ENCODE results near the gene PLEKHO2. TPM values are rescaled to one million over a fixed set of nuclear protein-coding genes. Genes with fewer than 3 reads are reported as not detected.
A peak's percentile ranks its signal among the peaks of the same experiment; 100 is the strongest.
"Not testable (repeated sequence)": the region's sequence is repeated elsewhere in the genome, so short reads cannot be mapped to it uniquely, and the experiment has no call there.

PLEKHO2 gene
- polyA plus RNA-seq (2013, experiment 1 of 2) = 13.6 TPM
- polyA plus RNA-seq (2013, experiment 2 of 2) = 13.0 TPM

GRCh38 chr15:64841344-64842095, at the start of gene PLEKHO2:
Gene PLEKHO2 (plus strand): TSS chr15:64841915. CDS start chr15:64842017, 102 bp downstream.
- H3K36me3 ChIP-seq (ENCODE audit: insufficient read depth, low read length) = 0 out of 2 replicates have a peak, but pooled peaks cover under 1% of the 10 kb centered on the region
- H3K27ac ChIP-seq (ENCODE audit: low read depth, low read length) = peak within 1 kb of the TSS; percentile 92
- peaks cover 21% of the 10 kb centered on the region; the same call in 1 of the 2 replicates for H3K4me1 ChIP-seq (ENCODE audit: insufficient read depth, low read length)
- H3K9me3 ChIP-seq (ENCODE audit: insufficient read depth, low read depth, low read length) = no peaks in the 10 kb centered on the region
- H3K27me3 ChIP-seq (ENCODE audit: insufficient read depth, low read length) = no peaks in the 10 kb centered on the region
- under 1% methylated on average over 67 of the region's 75 CpGs for WGBS
- H3K4me3 ChIP-seq (ENCODE audit: low read length) = peak within 1 kb of the TSS; percentile 75
- H3K9ac ChIP-seq (ENCODE audit: low read depth, low read length) = peak within 1 kb of the TSS; percentile 72

GRCh38 chr15:64792282-64792681, 49.4 kb upstream of the PLEKHO2 start:
- H3K27ac ChIP-seq (ENCODE audit: low read depth, low read length) = no peak overlapping the region
- no peak overlapping the region for H3K4me3 ChIP-seq (ENCODE audit: low read length)
- H3K9me3 ChIP-seq (ENCODE audit: insufficient read depth, low read depth, low read length) = no peaks in the 10 kb centered on the region
- no peak overlapping the region for H3K9ac ChIP-seq (ENCODE audit: low read depth, low read length)
- H3K27me3 ChIP-seq (ENCODE audit: insufficient read depth, low read length) = no peaks in the 10 kb centered on the region
- 100% methylated on average over 2 of the region's 3 CpGs for WGBS
- no peaks in the 10 kb centered on the region for H3K36me3 ChIP-seq (ENCODE audit: insufficient read depth, low read length)
- no peaks in the 10 kb centered on the region for H3K4me1 ChIP-seq (ENCODE audit: insufficient read depth, low read length)

GRCh38 chr15:64795299-64795698, 46.4 kb upstream of the PLEKHO2 start:
- H3K4me1 ChIP-seq (ENCODE audit: insufficient read depth, low read length); H3K9me3 ChIP-seq (ENCODE audit: insufficient read depth, low read depth, low read length); H3K27me3 ChIP-seq (ENCODE audit: insufficient read depth, low read length); H3K9ac ChIP-seq (ENCODE audit: low read depth, low read length); H3K27ac ChIP-seq (ENCODE audit: low read depth, low read length); H3K4me3 ChIP-seq (ENCODE audit: low read length); H3K36me3 ChIP-seq (ENCODE audit: insufficient read depth, low read length): not testable (repeated sequence)
- WGBS = 94% methylated on average over 7 of the region's 7 CpGs

- 94% methylated on average over 9 of the region's 9 CpGs for WGBS
- not testable (repeated sequence) for H3K27ac ChIP-seq (ENCODE audit: low read depth, low read length); H3K4me1 ChIP-seq (ENCODE audit: insufficient read depth, low read length)
Measured at GRCh38 chr15:64795921-64796320, 45.8 kb upstream of the PLEKHO2 start.

GRCh38 chr15:64798905-64799304, 42.8 kb upstream of the PLEKHO2 start:
- not testable (repeated sequence) for H3K4me3 ChIP-seq (ENCODE audit: low read length)

More at GRCh38 chr15:64795921-64796320, 45.8 kb upstream of the PLEKHO2 start:
- not testable (repeated sequence) for H3K4me3 ChIP-seq (ENCODE audit: low read length); H3K27me3 ChIP-seq (ENCODE audit: insufficient read depth, low read length); H3K9ac ChIP-seq (ENCODE audit: low read depth, low read length); H3K36me3 ChIP-seq (ENCODE audit: insufficient read depth, low read length); H3K9me3 ChIP-seq (ENCODE audit: insufficient read depth, low read depth, low read length)

GRCh38 chr15:64800476-64800875, 41.2 kb upstream of the PLEKHO2 start:
- 0 out of 2 replicates have a peak, but pooled peaks cover 4% of the 10 kb centered on the region for H3K4me1 ChIP-seq (ENCODE audit: insufficient read depth, low read length)
- H3K36me3 ChIP-seq (ENCODE audit: insufficient read depth, low read length) = no peaks in the 10 kb centered on the region
- no peak overlapping the region for H3K4me3 ChIP-seq (ENCODE audit: low read length)
- no peak overlapping the region for H3K9ac ChIP-seq (ENCODE audit: low read depth, low read length)
- no peak overlapping the region for H3K27ac ChIP-seq (ENCODE audit: low read depth, low read length)
- H3K27me3 ChIP-seq (ENCODE audit: insufficient read depth, low read length) = no peaks in the 10 kb centered on the region
- 95% methylated on average over 2 of the region's 2 CpGs for WGBS
- H3K9me3 ChIP-seq (ENCODE audit: insufficient read depth, low read depth, low read length) = no peaks in the 10 kb centered on the region

More at GRCh38 chr15:64798905-64799304, 42.8 kb upstream of the PLEKHO2 start:
- WGBS = 96% methylated on average over 22 of the region's 29 CpGs
- H3K36me3 ChIP-seq (ENCODE audit: insufficient read depth, low read length); H3K4me1 ChIP-seq (ENCODE audit: insufficient read depth, low read length); H3K27ac ChIP-seq (ENCODE audit: low read depth, low read length); H3K9me3 ChIP-seq (ENCODE audit: insufficient read depth, low read depth, low read length); H3K9ac ChIP-seq (ENCODE audit: low read depth, low read length); H3K27me3 ChIP-seq (ENCODE audit: insufficient read depth, low read length): not testable (repeated sequence)

- Histone ChIP-seq H3K9ac (ENCODE audit: low read depth, low read length) (no peak overlapping the region), H3K4me1 (ENCODE audit: insufficient read depth, low read length) (peaks cover 20% of the 10 kb centered on the region), H3K9me3 (ENCODE audit: insufficient read depth, low read depth, low read length) (no peaks in the 10 kb centered on the region), H3K36me3 (ENCODE audit: insufficient read depth, low read length) (no peaks in the 10 kb centered on the region), H3K27me3 (ENCODE audit: insufficient read depth, low read length) (no peaks in the 10 kb centered on the region), H3K4me3 (ENCODE audit: low read length) (no peak overlapping the region), H3K27ac (ENCODE audit: low read depth, low read length) (no peak overlapping the region)
- WGBS = 100% methylated on average over 1 of the region's 1 CpG
Measured at GRCh38 chr15:64803526-64803925, 38.2 kb upstream of the PLEKHO2 start.

GRCh38 chr15:64804619-64805018, 37.1 kb upstream of the PLEKHO2 start:
- 48% methylated on average over 2 of the region's 2 CpGs for WGBS

GRCh38 chr15:64806509-64806908, 35.2 kb upstream of the PLEKHO2 start:
- Histone ChIP-seq H3K9ac (ENCODE audit: low read depth, low read length) (peak overlapping the region; percentile 88; the same call in 1 of the 2 replicates), H3K4me1 (ENCODE audit: insufficient read depth, low read length) (peaks cover 43% of the 10 kb centered on the region), H3K4me3 (ENCODE audit: low read length) (no peak overlapping the region), H3K27me3 (ENCODE audit: insufficient read depth, low read length) (no peaks in the 10 kb centered on the region), H3K27ac (ENCODE audit: low read depth, low read length) (peak overlapping the region; percentile 99), H3K36me3 (ENCODE audit: insufficient read depth, low read length) (no peaks in the 10 kb centered on the region), H3K9me3 (ENCODE audit: insufficient read depth, low read depth, low read length) (no peaks in the 10 kb centered on the region)
- WGBS = 55% methylated on average over 6 of the region's 6 CpGs

More at GRCh38 chr15:64804619-64805018, 37.1 kb upstream of the PLEKHO2 start:
- Histone ChIP-seq H3K9ac (ENCODE audit: low read depth, low read length) (no peak overlapping the region), H3K4me3 (ENCODE audit: low read length) (no peak overlapping the region), H3K27me3 (ENCODE audit: insufficient read depth, low read length) (no peaks in the 10 kb centered on the region), H3K36me3 (ENCODE audit: insufficient read depth, low read length) (no peaks in the 10 kb centered on the region), H3K27ac (ENCODE audit: low read depth, low read length) (no peak overlapping the region), H3K4me1 (ENCODE audit: insufficient read depth, low read length) (peaks cover 26% of the 10 kb centered on the region), H3K9me3 (ENCODE audit: insufficient read depth, low read depth, low read length) (no peaks in the 10 kb centered on the region)

GRCh38 chr15:64807051-64807749, 34.5 kb upstream of the PLEKHO2 start:
- Histone ChIP-seq H3K27me3 (ENCODE audit: insufficient read depth, low read length) (no peaks in the 10 kb centered on the region), H3K27ac (ENCODE audit: low read depth, low read length) (peak overlapping the region; percentile 99), H3K4me3 (ENCODE audit: low read length) (peak overlapping the region; percentile 33), H3K9me3 (ENCODE audit: insufficient read depth, low read depth, low read length) (no peaks in the 10 kb centered on the region), H3K9ac (ENCODE audit: low read depth, low read length) (peak overlapping the region; percentile 88), H3K36me3 (ENCODE audit: insufficient read depth, low read length) (no peaks in the 10 kb centered on the region), H3K4me1 (ENCODE audit: insufficient read depth, low read length) (peaks cover 47% of the 10 kb centered on the region)
- 24% methylated on average over 11 of the region's 13 CpGs for WGBS

- Histone ChIP-seq H3K36me3 (ENCODE audit: insufficient read depth, low read length) (no peaks in the 10 kb centered on the region), H3K27ac (ENCODE audit: low read depth, low read length) (peak overlapping the region; percentile 99), H3K9ac (ENCODE audit: low read depth, low read length) (peak overlapping the region; percentile 88), H3K4me3 (ENCODE audit: low read length) (peak overlapping the region; percentile 42), H3K4me1 (ENCODE audit: insufficient read depth, low read length) (peaks cover 50% of the 10 kb centered on the region), H3K27me3 (ENCODE audit: insufficient read depth, low read length) (no peaks in the 10 kb centered on the region), H3K9me3 (ENCODE audit: insufficient read depth, low read depth, low read length) (no peaks in the 10 kb centered on the region)
- 2% methylated on average over 3 of the region's 6 CpGs for WGBS
Measured at GRCh38 chr15:64807751-64808222, 33.9 kb upstream of the PLEKHO2 start.

All from HUES64 (cell line).